Globus pallidus (tissue), 1 donor: ENCODE measurements around the gene RBSN.
"Not testable (repeated sequence)": the region's sequence is repeated elsewhere in the genome, so short reads cannot be mapped to it uniquely, and the experiment has no call there.

Experiments
- DNase-seq: peaks from one replicate; pipeline ENCODE4 v3.0.0-alpha.2; 2015; ENCODE audit warnings: low spot score

The RBSN gene

GRCh38 chr3:15098503-15099363 lies at the start of gene RBSN:
TSS of gene RBSN (minus strand) at chr3:15099148. CDS start at chr3:15096120, 3,028 bp downstream.
- peak; percentile 95 for DNase-seq

- no peak for DNase-seq
These were observed 49.7 kb upstream of the RBSN start for GRCh38 chr3:15148614-15149013.

- DNase-seq, result not testable (repeated sequence)
These were observed 37.9 kb upstream of the RBSN start for GRCh38 chr3:15136885-15137284.

GRCh38 chr3:15134968-15135367 lies 36.0 kb upstream of the RBSN start:
- not testable (repeated sequence) for DNase-seq

GRCh38 chr3:15128403-15128802 lies 29.5 kb upstream of the RBSN start:
- DNase-seq, result not testable (repeated sequence)

- DNase-seq, result not testable (repeated sequence)
These were observed 28.0 kb upstream of the RBSN start for GRCh38 chr3:15126975-15127374.

- DNase-seq, result no peak
These were observed 23.4 kb upstream of the RBSN start for GRCh38 chr3:15122398-15122797.

- DNase-seq, result no peak
These were observed 23.0 kb upstream of the RBSN start for GRCh38 chr3:15121936-15122335.

- DNase-seq, result no peak
These were observed 22.0 kb upstream of the RBSN start for GRCh38 chr3:15120986-15121385.

GRCh38 chr3:15117011-15117410 lies 18.1 kb upstream of the RBSN start:
- no peak for DNase-seq

GRCh38 chr3:15116032-15116669 lies 17.2 kb upstream of the RBSN start:
- no peak for DNase-seq

GRCh38 chr3:15114466-15115358 lies 15.8 kb upstream of the RBSN start:
- DNase-seq, result no peak

- no peak for DNase-seq
These were observed 14.9 kb upstream of the RBSN start for GRCh38 chr3:15113884-15114283.

GRCh38 chr3:15113471-15113870 lies 14.5 kb upstream of the RBSN start:
- no peak for DNase-seq

GRCh38 chr3:15112011-15112410 lies 13.1 kb upstream of the RBSN start:
- DNase-seq, result no peak

- no peak for DNase-seq
These were observed 11.3 kb upstream of the RBSN start for GRCh38 chr3:15110206-15110605.

GRCh38 chr3:15108869-15109268 lies 9.9 kb upstream of the RBSN start:
- no peak for DNase-seq

- DNase-seq, result peak; percentile 79
These were observed 9.2 kb upstream of the RBSN start for GRCh38 chr3:15108082-15108545.

- no peak for DNase-seq
These were observed 8.4 kb upstream of the RBSN start for GRCh38 chr3:15107075-15107947.

- DNase-seq, result no peak
These were observed 3.9 kb upstream of the RBSN start for GRCh38 chr3:15102836-15103235.

- peak; percentile 85 for DNase-seq
These were observed 3.3 kb upstream of the RBSN start for GRCh38 chr3:15102256-15102655.
